Panc1 (cell line): ENCODE results near the gene PACSIN1. TPM values are rescaled to one million over a fixed set of nuclear protein-coding genes. Genes with fewer than 3 reads are reported as not detected.

Experiments
- ATAC-seq: fragments of 200-7000 bp; cut with Tn5 transposase; 2 replicates; pipeline ENCODE4 v1.9.1; 2020; ENCODE audit warnings: mild to moderate bottlenecking, moderate library complexity
- BruUV-seq: library from RNA; stranded (reverse); fragments of 400-500 nt; replicated peaks from 2 replicates; lab custom pipeline; 2021; lab: Mats Ljungman, UMichigan
- CTCF ChIA-PET: fragments of 300-600 bp; sonication (Branson Sonifier 250); formaldehyde crosslinking; loops from one replicate; lab custom pipeline; 2022; ENCODE audit warnings: antibody characterized with exemption; lab: Charles Lee
- POLR2A ChIA-PET: fragments of 300-600 bp; sonication (Branson Sonifier 250); formaldehyde crosslinking; loops from one replicate; lab custom pipeline; 2022; ENCODE audit warnings: antibody characterized with exemption; lab: Charles Lee
- DNase-seq: peaks from one replicate; pipeline ENCODE4 v3.0.0-alpha.2; 2010; ENCODE audit warnings: low read depth, low spot score
- H3K27ac ChIP-seq: 2 replicates; pipeline ENCODE4 v1.5.1; 2011; ENCODE audit warnings: mild to moderate bottlenecking, low read length, inconsistent platforms
- H3K27me3 ChIP-seq: fragments of 200-500 bp; sonication (Bioruptor generic); 2 replicates; pipeline ENCODE4 v1.6.0; 2014; ENCODE audit warnings: low read length, inconsistent platforms; ENCODE audit not compliant: control insufficient read depth, insufficient read depth
- H3K36me3 ChIP-seq: fragments of 200-500 bp; sonication (Bioruptor generic); 2 replicates; pipeline ENCODE4 v1.5.1; 2014; ENCODE audit warnings: inconsistent platforms, mild to moderate bottlenecking, low read length, moderate library complexity; ENCODE audit not compliant: control insufficient read depth, insufficient read depth
- H3K4me1 ChIP-seq: 2 replicates; pipeline ENCODE4 v1.5.1; 2011; ENCODE audit warnings: inconsistent platforms, mild to moderate bottlenecking, low read length, moderate library complexity; ENCODE audit not compliant: control insufficient read depth, insufficient read depth
- H3K4me3 ChIP-seq, 2 experiments: 2 replicates each; pipeline ENCODE4 v1.5.1; 2011 to 2012; ENCODE audit warnings: low read depth in 2 of 2, low read length in 2 of 2, mild to moderate bottlenecking in 2 of 2, inconsistent platforms in 1 of 2, moderate library complexity in 1 of 2
- H3K9me3 ChIP-seq: fragments of 200-500 bp; sonication (Bioruptor generic); 2 replicates; pipeline ENCODE4 v1.5.1; 2014; ENCODE audit warnings: low read depth, mild to moderate bottlenecking, inconsistent platforms, low read length, moderate library complexity; ENCODE audit not compliant: control insufficient read depth, insufficient read depth
- POLR2AphosphoS5 ChIP-seq: IDR thresholded peaks from 2 replicates; pipeline ENCODE4 v1.6.1; 2012; ENCODE audit warnings: mild to moderate bottlenecking, low read depth, low read length, moderate library complexity
- SIN3A ChIP-seq: IDR thresholded peaks from 2 replicates; pipeline ENCODE4 v1.6.1; 2012; ENCODE audit warnings: low read depth, mild to moderate bottlenecking, low read length, moderate library complexity, borderline replicate concordance; ENCODE audit not compliant: insufficient read depth
- TCF7L2 ChIP-seq: IDR thresholded peaks from 2 replicates; pipeline ENCODE4 v1.6.1; 2011; ENCODE audit warnings: mild to moderate bottlenecking, low read depth, low read length, inconsistent platforms
- in situ Hi-C: cut with HindIII; loops from 2 replicates; pipeline ENCODE4 v1.10.0; 2016; ENCODE audit warnings: low sequenced_read_pairs, low pct_unique_long_range_greater_than_20kb
- intact Hi-C: fragments of 100-400 bp; cut with micrococcal nuclease; formaldehyde crosslinking; loops from one replicate; pipeline ENCODE4 v1.10.0; 2022; ENCODE audit not compliant: unreplicated experiment
- total RNA-seq: library from RNA; stranded (reverse); gene quantifications from one replicate; pipeline ENCODE4 v1.2.1, GENCODE V29; 2021; ENCODE audit not compliant: unreplicated experiment
- TF ChIP-seq, protein P1 (sequence below): fragments of 450-650 bp; IDR thresholded peaks from 2 replicates; pipeline ENCODE4 v1.5.1; 2017; ENCODE audit warnings: mild to moderate bottlenecking
- TF ChIP-seq, protein P2 (sequence below), 2 experiments: IDR thresholded peaks; 2 replicates each; pipeline ENCODE4 v1.6.1; 2011 to 2012; ENCODE audit warnings: low read depth in 2 of 2, control low read depth in 1 of 2, low read length in 1 of 2, mild to moderate bottlenecking in 1 of 2, moderate library complexity in 1 of 2; ENCODE audit not compliant: insufficient read depth in 1 of 2

PACSIN1 gene
- total RNA-seq, 1 experiment from 2014 or later: 0.18 TPM

DNA sequence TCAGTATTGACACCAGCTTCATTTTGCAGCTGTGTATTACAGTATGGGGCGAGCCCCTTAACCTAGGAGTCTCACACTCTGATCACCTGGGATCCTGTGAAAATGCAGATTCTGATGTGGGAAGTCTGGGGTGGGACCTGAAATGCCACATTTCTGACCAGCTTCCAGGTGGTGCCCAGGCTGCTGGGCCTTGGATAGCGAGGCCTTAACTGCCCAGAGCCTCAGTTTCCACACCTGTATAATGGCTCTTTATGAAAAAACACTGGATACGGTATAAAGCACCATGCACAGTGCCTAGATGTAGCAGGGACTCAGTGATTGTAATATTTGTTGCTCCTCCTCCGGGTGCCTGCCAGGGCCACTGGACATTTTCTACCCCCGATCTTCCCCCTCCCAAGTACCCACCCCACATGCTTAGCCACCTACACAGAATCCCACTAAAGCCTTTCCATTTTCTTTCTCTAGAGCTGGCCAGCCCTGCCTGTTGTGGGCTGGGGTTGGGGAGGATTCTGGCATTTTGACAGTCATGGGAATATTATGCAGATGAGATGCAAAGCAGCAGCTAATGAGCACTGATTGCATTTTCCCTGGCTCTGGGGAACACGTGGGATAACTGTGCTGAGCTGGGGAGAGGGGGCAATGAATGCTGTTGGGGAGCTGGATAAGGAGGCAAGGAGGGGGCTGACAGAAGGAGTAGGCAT lies 45.5 kb downstream of the PACSIN1 start:
- intact Hi-C loops: no loop called here
- ChIA-PET CTCF (interaction anchor here (0.5 to 0.7 kb wide), 2 partner anchors 49 to 52 kb away, joined by 4 to 9 read pairs; no protein-coding TSS in a partner anchor), POLR2A (no interaction called here)

DNA sequence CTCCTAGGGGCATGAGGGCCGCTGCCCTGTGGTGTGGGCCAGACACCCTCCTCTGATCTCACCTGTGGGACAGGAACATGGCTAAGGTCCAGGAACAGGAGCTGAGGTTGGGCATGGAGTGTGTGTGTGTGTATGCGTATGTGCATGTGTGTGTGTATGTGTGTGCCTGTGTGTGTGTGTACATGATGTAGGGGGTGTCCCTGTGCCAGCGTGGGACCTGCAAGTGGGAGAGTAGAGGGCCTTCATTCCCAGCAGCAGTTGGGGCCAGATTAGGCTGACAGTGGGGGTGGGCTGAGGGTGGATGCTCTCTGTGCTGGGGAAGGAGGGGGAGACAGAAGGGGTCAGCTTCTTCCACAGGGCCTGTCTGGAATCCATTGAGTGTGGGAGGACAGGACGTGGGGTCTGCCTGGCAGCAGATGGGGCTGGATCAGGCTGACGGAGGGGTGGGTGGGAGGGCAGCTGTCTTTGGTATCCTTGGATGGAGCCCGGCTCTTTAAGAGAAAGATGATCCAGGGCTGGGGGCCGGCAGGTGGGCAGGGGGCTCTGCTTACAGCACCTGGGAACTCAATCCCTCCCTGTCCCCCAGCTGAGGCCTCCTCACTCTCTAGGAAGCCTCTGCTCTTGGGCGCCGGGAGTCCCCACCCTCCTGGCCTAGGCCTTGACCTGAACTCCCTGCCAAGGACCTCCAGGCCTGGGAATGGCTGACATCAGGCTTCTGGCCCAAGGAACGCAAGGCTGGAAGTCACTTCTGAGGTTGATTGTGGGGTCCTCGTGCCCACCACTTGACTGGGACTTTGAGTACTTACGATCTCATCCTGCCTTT lies 46.2 kb downstream of the PACSIN1 start:
- DNase-seq: no peak
- POLR2A ChIA-PET: no interaction called here
- no peak overlapping the region for H3K4me3 ChIP-seq
- no TSS peak for BruUV-seq
- H3K4me1 ChIP-seq: no peaks in the 10 kb centered on the region
- CTCF ChIA-PET: interaction anchor here (0.5 to 0.7 kb wide), 2 partner anchors 50 to 52 kb away, joined by 4 to 9 read pairs; no protein-coding TSS in a partner anchor
- H3K9me3 ChIP-seq: no peaks in the 10 kb centered on the region
- H3K27me3 ChIP-seq: no peaks in the 10 kb centered on the region
- intact Hi-C loops (no loop called here), in situ Hi-C loops (no loop called here)
- H3K27ac ChIP-seq: no peak overlapping the region
- TF ChIP-seq, protein P1, sequence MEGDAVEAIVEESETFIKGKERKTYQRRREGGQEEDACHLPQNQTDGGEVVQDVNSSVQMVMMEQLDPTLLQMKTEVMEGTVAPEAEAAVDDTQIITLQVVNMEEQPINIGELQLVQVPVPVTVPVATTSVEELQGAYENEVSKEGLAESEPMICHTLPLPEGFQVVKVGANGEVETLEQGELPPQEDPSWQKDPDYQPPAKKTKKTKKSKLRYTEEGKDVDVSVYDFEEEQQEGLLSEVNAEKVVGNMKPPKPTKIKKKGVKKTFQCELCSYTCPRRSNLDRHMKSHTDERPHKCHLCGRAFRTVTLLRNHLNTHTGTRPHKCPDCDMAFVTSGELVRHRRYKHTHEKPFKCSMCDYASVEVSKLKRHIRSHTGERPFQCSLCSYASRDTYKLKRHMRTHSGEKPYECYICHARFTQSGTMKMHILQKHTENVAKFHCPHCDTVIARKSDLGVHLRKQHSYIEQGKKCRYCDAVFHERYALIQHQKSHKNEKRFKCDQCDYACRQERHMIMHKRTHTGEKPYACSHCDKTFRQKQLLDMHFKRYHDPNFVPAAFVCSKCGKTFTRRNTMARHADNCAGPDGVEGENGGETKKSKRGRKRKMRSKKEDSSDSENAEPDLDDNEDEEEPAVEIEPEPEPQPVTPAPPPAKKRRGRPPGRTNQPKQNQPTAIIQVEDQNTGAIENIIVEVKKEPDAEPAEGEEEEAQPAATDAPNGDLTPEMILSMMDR: no peak
- TF ChIP-seq POLR2AphosphoS5 (no peak), TCF7L2 (no peak), SIN3A (no peak)
- TF ChIP-seq, protein P2, sequence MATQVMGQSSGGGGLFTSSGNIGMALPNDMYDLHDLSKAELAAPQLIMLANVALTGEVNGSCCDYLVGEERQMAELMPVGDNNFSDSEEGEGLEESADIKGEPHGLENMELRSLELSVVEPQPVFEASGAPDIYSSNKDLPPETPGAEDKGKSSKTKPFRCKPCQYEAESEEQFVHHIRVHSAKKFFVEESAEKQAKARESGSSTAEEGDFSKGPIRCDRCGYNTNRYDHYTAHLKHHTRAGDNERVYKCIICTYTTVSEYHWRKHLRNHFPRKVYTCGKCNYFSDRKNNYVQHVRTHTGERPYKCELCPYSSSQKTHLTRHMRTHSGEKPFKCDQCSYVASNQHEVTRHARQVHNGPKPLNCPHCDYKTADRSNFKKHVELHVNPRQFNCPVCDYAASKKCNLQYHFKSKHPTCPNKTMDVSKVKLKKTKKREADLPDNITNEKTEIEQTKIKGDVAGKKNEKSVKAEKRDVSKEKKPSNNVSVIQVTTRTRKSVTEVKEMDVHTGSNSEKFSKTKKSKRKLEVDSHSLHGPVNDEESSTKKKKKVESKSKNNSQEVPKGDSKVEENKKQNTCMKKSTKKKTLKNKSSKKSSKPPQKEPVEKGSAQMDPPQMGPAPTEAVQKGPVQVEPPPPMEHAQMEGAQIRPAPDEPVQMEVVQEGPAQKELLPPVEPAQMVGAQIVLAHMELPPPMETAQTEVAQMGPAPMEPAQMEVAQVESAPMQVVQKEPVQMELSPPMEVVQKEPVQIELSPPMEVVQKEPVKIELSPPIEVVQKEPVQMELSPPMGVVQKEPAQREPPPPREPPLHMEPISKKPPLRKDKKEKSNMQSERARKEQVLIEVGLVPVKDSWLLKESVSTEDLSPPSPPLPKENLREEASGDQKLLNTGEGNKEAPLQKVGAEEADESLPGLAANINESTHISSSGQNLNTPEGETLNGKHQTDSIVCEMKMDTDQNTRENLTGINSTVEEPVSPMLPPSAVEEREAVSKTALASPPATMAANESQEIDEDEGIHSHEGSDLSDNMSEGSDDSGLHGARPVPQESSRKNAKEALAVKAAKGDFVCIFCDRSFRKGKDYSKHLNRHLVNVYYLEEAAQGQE (IDR thresholded peaks at IDR 0.05; ENCODE audit: insufficient read depth in 1 of 2, low read depth in 2 of 2, low read length in 1 of 2): no peak
- H3K36me3 ChIP-seq: no peaks in the 10 kb centered on the region
- no peak for ATAC-seq

More for the DNA sequence above, 45.5 kb downstream of the PACSIN1 start:
- ATAC-seq (no peak), DNase-seq (no peak)
- Histone ChIP-seq H3K27ac (no peak overlapping the region), H3K9me3 (no peaks in the 10 kb centered on the region), H3K4me3 (no peak overlapping the region), H3K27me3 (no peaks in the 10 kb centered on the region), H3K36me3 (no peaks in the 10 kb centered on the region), H3K4me1 (no peaks in the 10 kb centered on the region)
- in situ Hi-C loops: no loop called here
- TF ChIP-seq, protein P2 (IDR thresholded peaks at IDR 0.05; ENCODE audit: insufficient read depth in 1 of 2, low read depth in 2 of 2, low read length in 1 of 2): no peak
- TF ChIP-seq TCF7L2: no peak
- TF ChIP-seq SIN3A: no peak
- no peak for TF ChIP-seq POLR2AphosphoS5
- TF ChIP-seq, protein P1: no peak
- BruUV-seq: no TSS peak
